Thyroid gland (tissue), 4 donors: Measurements from ENCODE around the gene INPP5J. TPM values are rescaled to one million over a fixed set of nuclear protein-coding genes. Genes with fewer than 3 reads are reported as not detected.

Experiments
- DNase-seq, 2 donors: peaks; one replicate each; pipeline ENCODE4 v3.0.0-alpha.2; 2019
- H3K27ac ChIP-seq, 3 donors: fragments of 200-600 bp; sonication (generic); 1 replicate in 2 of 3; 2 replicates in 1 of 3; pipeline ENCODE4 v1.5.1; 2016 to 2019; ENCODE audit warnings: mild to moderate bottlenecking in 1 of 3, moderate library complexity in 1 of 3
- H3K27me3 ChIP-seq: fragments of 200-600 bp; sonication (generic); one replicate; pipeline ENCODE4 v1.5.1; 2019
- H3K36me3 ChIP-seq, 2 donors: fragments of 200-600 bp; sonication (generic); one replicate each; pipeline ENCODE4 v1.5.1; 2016 to 2019
- H3K4me1 ChIP-seq, 2 donors: fragments of 200-600 bp; sonication (generic); one replicate each; pipeline ENCODE4 v1.5.1; 2017 to 2019
- H3K4me3 ChIP-seq, 3 donors: fragments of 200-600 bp; sonication (generic); replicated peaks in 1 of 3; 1 replicate in 2 of 3; 2 replicates in 1 of 3; pipeline ENCODE4 v1.5.1; 2016; ENCODE audit warnings: mild to moderate bottlenecking in 1 of 3
- H3K9me3 ChIP-seq: fragments of 200-600 bp; sonication (generic); one replicate; pipeline ENCODE4 v1.5.1; 2017
- CTCF ChIP-seq, 6 experiments: fragments of 200-600 bp in 3 of 6; fragments of 450-650 bp in 3 of 6; sonication (generic) in 3 of 6; IDR thresholded peaks; one replicate each; pipeline ENCODE4 v1.5.1; 2016 to 2019; ENCODE audit warnings: antibody characterized with exemption in 6 of 6, mild to moderate bottlenecking in 2 of 6, inconsistent platforms in 1 of 6, moderate library complexity in 1 of 6
- POLR2A ChIP-seq, 2 donors: fragments of 450-650 bp; IDR thresholded peaks; one replicate each; pipeline ENCODE4 v1.6.1; 2017; ENCODE audit warnings: antibody characterized with exemption in 2 of 2, mild to moderate bottlenecking in 2 of 2, moderate library complexity in 1 of 2
- WGBS, 2 donors: methylation state at CpG; one replicate each; pipeline ENCODE4 v1.1.5; 2017; 5-methylcytosine and 5-hydroxymethylcytosine counted together
- intact Hi-C: fragments of 100-400 bp; cut with DNase I; formaldehyde crosslinking; loops from one replicate; pipeline ENCODE4 v1.15.1; 2023
- total RNA-seq, 4 donors: library from RNA; depleted of rRNA; stranded (reverse); fragments of >200 nt; gene quantifications; one replicate each; pipeline ENCODE4 v1.2.3, GENCODE V29; 2016

Gene INPP5J
- total RNA-seq, 4 donors from 2014 or later, result 180 to 665 (median 442) TPM

- peak overlapping the region; percentile 89 to 96 (median 91) for H3K27ac ChIP-seq
- peaks cover 19 to 21% of the 10 kb centered on the region in 2 donors for H3K36me3 ChIP-seq
- H3K27me3 ChIP-seq, result no peaks in the 10 kb centered on the region
- intact Hi-C loops, result loop anchor here (5.0 kb wide), 2 partner anchors 118 to 138 kb away; partner anchors contain the start of genes MORC2 and TUG1
- peak overlapping the region in 2 of 3 donors; percentile 62 to 86 for H3K4me3 ChIP-seq
- H3K9me3 ChIP-seq, result no peaks in the 10 kb centered on the region
- no peak for TF ChIP-seq POLR2A (IDR thresholded peaks at IDR 0.05)
- no peak for TF ChIP-seq CTCF (IDR thresholded peaks at IDR 0.05)
- peak in 1 of 2 donors; percentile 27 for DNase-seq
- H3K4me1 ChIP-seq, result peaks cover 24 to 39% of the 10 kb centered on the region in 2 donors
- 5 to 20% methylated on average over 7 to 12 of the region's 13 CpGs for WGBS, 2 donors
Measured at GRCh38 chr22:31085493-31085824, 37.3 kb upstream of the INPP5J start.

- TF ChIP-seq POLR2A (IDR thresholded peaks at IDR 0.05), result no peak
- no peak for TF ChIP-seq CTCF (IDR thresholded peaks at IDR 0.05)
- Histone ChIP-seq H3K27me3 (no peaks in the 10 kb centered on the region), H3K36me3 (peaks cover 24 to 26% of the 10 kb centered on the region in 2 donors), H3K9me3 (no peaks in the 10 kb centered on the region), H3K27ac (peak overlapping the region in 2 of 3 donors; percentile 89 to 91), H3K4me3 (no peak overlapping the region), H3K4me1 (peaks cover 24 to 37% of the 10 kb centered on the region in 2 donors)
- DNase-seq, result no peak
- 81 to 86% methylated on average over 2 to 3 of the region's 3 CpGs for WGBS, 2 donors
- intact Hi-C loops, result loop anchor here (5.0 kb wide), 2 partner anchors 119 to 139 kb away; partner anchors contain the start of genes MORC2 and TUG1
Measured at GRCh38 chr22:31085928-31086327, 36.8 kb upstream of the INPP5J start.

- Histone ChIP-seq H3K27ac (peak overlapping the region in 1 of 3 donors; percentile 23), H3K4me1 (peaks cover 18 to 32% of the 10 kb centered on the region in 2 donors), H3K9me3 (no peaks in the 10 kb centered on the region), H3K27me3 (no peaks in the 10 kb centered on the region), H3K36me3 (peaks cover 33 to 35% of the 10 kb centered on the region in 2 donors), H3K4me3 (no peak overlapping the region)
- no peak for DNase-seq
- whole genome bisulfite sequencing, 2 donors, result 71 to 87% methylated on average over 7 to 8 of the region's 8 CpGs
- TF ChIP-seq CTCF (IDR thresholded peaks at IDR 0.05) (no peak), POLR2A (IDR thresholded peaks at IDR 0.05) (no peak)
- intact Hi-C loops, result loop anchor here (5.0 kb wide), 2 partner anchors 120 to 140 kb away; partner anchors contain the start of genes MORC2 and TUG1
Measured at GRCh38 chr22:31086703-31087330, 35.9 kb upstream of the INPP5J start.

GRCh38 chr22:31087744-31088215, 35.0 kb upstream of the INPP5J start:
- Histone ChIP-seq H3K36me3 (peaks cover 36 to 42% of the 10 kb centered on the region in 2 donors), H3K4me3 (no peak overlapping the region), H3K27ac (peak overlapping the region in 1 of 3 donors; percentile 23), H3K9me3 (no peaks in the 10 kb centered on the region), H3K4me1 (peaks cover 22 to 28% of the 10 kb centered on the region in 2 donors), H3K27me3 (no peaks in the 10 kb centered on the region)
- 86 to 92% methylated on average over 19 of the region's 21 CpGs for WGBS, 2 donors
- no peak for DNase-seq
- intact Hi-C loops, result loop anchor here (5.0 kb wide), 2 partner anchors 120 to 140 kb away; partner anchors contain the start of genes MORC2 and TUG1
- no peak for TF ChIP-seq CTCF (IDR thresholded peaks at IDR 0.05)
- TF ChIP-seq POLR2A (IDR thresholded peaks at IDR 0.05), result no peak
